Bronchial epithelial cell (primary cell): ENCODE measurements around the gene ZBTB44. TPM values are rescaled to one million over a fixed set of nuclear protein-coding genes. Genes with fewer than 3 reads are reported as not detected.
"Not testable (repeated sequence)": the region's sequence is repeated elsewhere in the genome, so short reads cannot be mapped to it uniquely, and the experiment has no call there.

Experiments used
- DNase-seq: peaks from one replicate; pipeline ENCODE4 v3.0.0-alpha.2; 2010; ENCODE audit warnings: low read depth
- FAIRE-seq: peaks from 2 replicates; lab custom pipeline; 2011; peaks lifted over from hg19 to GRCh38; lab: Jason Lieb, UNC
- H3K27me3 ChIP-seq: 2 replicates; pipeline ENCODE4 v1.5.1; 2011; ENCODE audit warnings: low read length; ENCODE audit not compliant: control insufficient read depth, insufficient read depth
- H3K36me3 ChIP-seq: 2 replicates; pipeline ENCODE4 v1.5.1; 2011; ENCODE audit warnings: low read length; ENCODE audit not compliant: control insufficient read depth, insufficient read depth
- H3K4me3 ChIP-seq: 2 replicates; pipeline ENCODE4 v1.5.1; 2011; ENCODE audit warnings: mild to moderate bottlenecking, low read depth, low read length, control low read depth
- CTCF ChIP-seq: IDR thresholded peaks from 2 replicates; pipeline ENCODE4 v1.5.1; 2011; ENCODE audit warnings: mild to moderate bottlenecking, moderate library complexity, low read length, control low read depth, inconsistent platforms; ENCODE audit not compliant: insufficient read depth, severe bottlenecking
- total RNA-seq: library from RNA; depleted of rRNA; stranded (reverse); fragments of >200 nt; gene quantifications from 2 replicates; pipeline ENCODE4 v1.2.1, GENCODE V29; 2014

The ZBTB44 gene
- total RNA-seq, 1 donor from 2014 or later, result 28.4 TPM

- FAIRE-seq, result no peak
- peak; percentile 9 for TF ChIP-seq CTCF
Measured at GRCh38 chr11:130198964-130199363, 115.8 kb downstream of the ZBTB44 start.

GRCh38 chr11:130198292-130198691 lies 116.4 kb downstream of the ZBTB44 start:
- no peak for TF ChIP-seq CTCF
- no peak for FAIRE-seq
- H3K4me3 ChIP-seq, result no peak overlapping the region
- no peaks in the 10 kb centered on the region for H3K27me3 ChIP-seq
- H3K36me3 ChIP-seq, result peaks cover 53% of the 10 kb centered on the region
- DNase-seq, result no peak

More at GRCh38 chr11:130198964-130199363, 115.8 kb downstream of the ZBTB44 start:
- H3K4me3 ChIP-seq, result no peak overlapping the region
- DNase-seq, result no peak
- H3K27me3 ChIP-seq, result no peaks in the 10 kb centered on the region
- H3K36me3 ChIP-seq, result peaks cover 54% of the 10 kb centered on the region

- no peak overlapping the region for H3K4me3 ChIP-seq
- DNase-seq (no peak), FAIRE-seq (no peak)
- H3K27me3 ChIP-seq, result no peaks in the 10 kb centered on the region
- no peak for TF ChIP-seq CTCF
- peaks cover 48% of the 10 kb centered on the region for H3K36me3 ChIP-seq
Measured at GRCh38 chr11:130197386-130198035, 117.2 kb downstream of the ZBTB44 start.

GRCh38 chr11:130194241-130195023 lies 120.3 kb downstream of the ZBTB44 start:
- DNase-seq, result no peak

DNA sequence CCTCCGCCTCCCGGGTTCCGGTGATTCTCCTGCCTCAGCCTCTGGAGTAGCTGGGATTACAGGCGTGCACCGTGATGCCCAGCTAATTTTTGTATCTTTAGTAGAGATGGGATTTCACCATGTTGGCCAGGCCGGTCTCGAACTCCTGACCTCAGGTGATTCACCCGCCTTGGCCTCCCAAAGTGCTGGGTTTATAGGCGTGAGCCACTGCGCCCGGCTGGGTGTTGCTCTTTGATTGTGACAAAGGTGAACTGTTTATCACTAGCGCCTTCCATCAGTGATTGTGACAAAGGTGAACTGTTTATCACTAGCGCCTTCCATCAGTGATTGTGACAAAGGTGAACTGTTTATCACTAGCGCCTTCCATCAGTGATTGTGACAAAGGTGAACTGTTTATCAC lies 121.2 kb downstream of the ZBTB44 start:
- FAIRE-seq, DNase-seq, H3K4me3 ChIP-seq, H3K27me3 ChIP-seq: not testable (repeated sequence)
- H3K36me3 ChIP-seq, result peaks cover 33% of the 10 kb centered on the region

More at GRCh38 chr11:130194241-130195023, 120.3 kb downstream of the ZBTB44 start:
- no peak for TF ChIP-seq CTCF
- H3K27me3 ChIP-seq, result no peaks in the 10 kb centered on the region
- peaks cover 37% of the 10 kb centered on the region for H3K36me3 ChIP-seq
- H3K4me3 ChIP-seq, result no peak overlapping the region
- FAIRE-seq, result peak; percentile 73

GRCh38 chr11:130192845-130193267 lies 121.9 kb downstream of the ZBTB44 start:
- H3K4me3 ChIP-seq, result no peak overlapping the region
- TF ChIP-seq CTCF, result no peak
- DNase-seq (no peak), FAIRE-seq (no peak)
- peaks cover 32% of the 10 kb centered on the region for H3K36me3 ChIP-seq
- H3K27me3 ChIP-seq, result no peaks in the 10 kb centered on the region
